IPS DF 6.9 (cell line): ENCODE data around the gene BOLL.
"Not testable (repeated sequence)": the region's sequence is repeated elsewhere in the genome, so short reads cannot be mapped to it uniquely, and the experiment has no call there.

Experiments
- DNase-seq: peaks from one replicate; pipeline ENCODE4 v3.0.0-alpha.2; 2013; ENCODE audit warnings: low read depth, low spot score
- H3K27ac ChIP-seq: one replicate; pipeline ENCODE4 v1.5.1; 2013; ENCODE audit warnings: low read length, control low read depth
- H3K27me3 ChIP-seq: 2 replicates; pipeline ENCODE4 v1.6.1; 2013; ENCODE audit warnings: mild to moderate bottlenecking, low read length; ENCODE audit not compliant: control insufficient read depth, insufficient read depth
- H3K36me3 ChIP-seq: 2 replicates; pipeline ENCODE4 v1.6.1; 2013; ENCODE audit warnings: low read length; ENCODE audit not compliant: control insufficient read depth, insufficient read depth
- H3K4me1 ChIP-seq: 2 replicates; pipeline ENCODE4 v1.6.1; 2013; ENCODE audit warnings: low read length; ENCODE audit not compliant: control insufficient read depth, insufficient read depth
- H3K4me3 ChIP-seq: 2 replicates; pipeline ENCODE4 v1.5.1; 2013; ENCODE audit warnings: mild to moderate bottlenecking, low read length
- H3K9me3 ChIP-seq: 2 replicates; pipeline ENCODE4 v1.6.1; 2013; ENCODE audit warnings: low read length, inconsistent platforms; ENCODE audit not compliant: control insufficient read depth, insufficient read depth
- WGBS: extraction: QIAGEN DNeasy Blood & Tissue Kit; methylation state at CpG from one replicate; pipeline ENCODE4 v1.1.7; 2013; ENCODE audit warnings: mixed read lengths, missing lambda C conversion rate; ENCODE audit not compliant: insufficient read length, insufficient coverage; 5-methylcytosine and 5-hydroxymethylcytosine counted together

BOLL gene

GRCh38 chr2:197784956-197785941, at the start of gene BOLL:
Gene BOLL (minus strand): TSS chr2:197785319. CDS start chr2:197781850, 3,469 bp downstream.
- H3K4me1 ChIP-seq, result no peaks in the 10 kb centered on the region
- no CpG with 5 or more reads among the region's 80 CpGs for WGBS
- H3K27me3 ChIP-seq, result no peaks in the 10 kb centered on the region; the same call in 1 of the 2 replicates
- no peak within 1 kb of the TSS for H3K27ac ChIP-seq
- no peaks in the 10 kb centered on the region for H3K36me3 ChIP-seq
- DNase-seq, result no peak
- peak within 1 kb of the TSS; percentile 33; the same call in 1 of the 2 replicates for H3K4me3 ChIP-seq
- no peaks in the 10 kb centered on the region for H3K9me3 ChIP-seq

GRCh38 chr2:197834771-197835170, 49.7 kb upstream of the BOLL start:
- not testable (repeated sequence) for H3K4me1 ChIP-seq, H3K36me3 ChIP-seq, DNase-seq, H3K9me3 ChIP-seq, H3K27me3 ChIP-seq, H3K4me3 ChIP-seq, H3K27ac ChIP-seq
- WGBS, result no CpG with 5 or more reads among the region's 2 CpGs

- no peaks in the 10 kb centered on the region for H3K27me3 ChIP-seq
- no peak overlapping the region for H3K4me3 ChIP-seq
- no peaks in the 10 kb centered on the region for H3K9me3 ChIP-seq
- H3K36me3 ChIP-seq, result no peaks in the 10 kb centered on the region
- no peak overlapping the region for H3K27ac ChIP-seq
- DNase-seq, result no peak
- no peaks in the 10 kb centered on the region for H3K4me1 ChIP-seq
- WGBS, result no CpG with 5 or more reads among the region's 1 CpG
Measured at GRCh38 chr2:197828464-197829135, 43.5 kb upstream of the BOLL start.

GRCh38 chr2:197827618-197828017, 42.5 kb upstream of the BOLL start:
- H3K9me3 ChIP-seq, result no peaks in the 10 kb centered on the region
- H3K4me1 ChIP-seq, result no peaks in the 10 kb centered on the region
- no peak overlapping the region for H3K27ac ChIP-seq
- no peaks in the 10 kb centered on the region for H3K36me3 ChIP-seq
- DNase-seq, result no peak
- H3K4me3 ChIP-seq, result no peak overlapping the region
- no peaks in the 10 kb centered on the region for H3K27me3 ChIP-seq
- WGBS, result 100% methylated on average over 1 of the region's 2 CpGs

GRCh38 chr2:197822333-197822732, 37.2 kb upstream of the BOLL start:
- DNase-seq, result no peak
- H3K27me3 ChIP-seq, result no peaks in the 10 kb centered on the region
- H3K4me1 ChIP-seq, result no peaks in the 10 kb centered on the region
- H3K9me3 ChIP-seq, result no peaks in the 10 kb centered on the region
- no peak overlapping the region for H3K27ac ChIP-seq
- no peak overlapping the region for H3K4me3 ChIP-seq
- no CpG with 5 or more reads among the region's 2 CpGs for WGBS
- no peaks in the 10 kb centered on the region for H3K36me3 ChIP-seq

- DNase-seq, result no peak
- Histone ChIP-seq H3K4me1 (no peaks in the 10 kb centered on the region), H3K4me3 (no peak overlapping the region), H3K27me3 (no peaks in the 10 kb centered on the region), H3K9me3 (no peaks in the 10 kb centered on the region), H3K27ac (no peak overlapping the region), H3K36me3 (no peaks in the 10 kb centered on the region)
- WGBS, result no CpG with 5 or more reads among the region's 2 CpGs
Measured at GRCh38 chr2:197821550-197822289, 36.6 kb upstream of the BOLL start.

GRCh38 chr2:197814526-197814925, 29.4 kb upstream of the BOLL start:
- Histone ChIP-seq H3K27ac (no peak overlapping the region), H3K9me3 (no peaks in the 10 kb centered on the region), H3K27me3 (no peaks in the 10 kb centered on the region), H3K4me3 (no peak overlapping the region), H3K36me3 (no peaks in the 10 kb centered on the region), H3K4me1 (no peaks in the 10 kb centered on the region)
- no CpG with 5 or more reads among the region's 2 CpGs for WGBS
- no peak for DNase-seq

- WGBS, result no CpG with 5 or more reads among the region's 3 CpGs
- Histone ChIP-seq H3K27ac (no peak overlapping the region), H3K4me3 (no peak overlapping the region), H3K4me1 (no peaks in the 10 kb centered on the region), H3K27me3 (no peaks in the 10 kb centered on the region), H3K36me3 (no peaks in the 10 kb centered on the region), H3K9me3 (no peaks in the 10 kb centered on the region)
- no peak for DNase-seq
Measured at GRCh38 chr2:197813093-197813787, 28.1 kb upstream of the BOLL start.

- Histone ChIP-seq H3K9me3 (no peaks in the 10 kb centered on the region), H3K27me3 (peaks cover 7% of the 10 kb centered on the region), H3K36me3 (no peaks in the 10 kb centered on the region), H3K4me3 (no peak overlapping the region), H3K27ac (no peak overlapping the region), H3K4me1 (no peaks in the 10 kb centered on the region)
- no peak for DNase-seq
- WGBS, result no CpG with 5 or more reads among the region's 3 CpGs
Measured at GRCh38 chr2:197810491-197810890, 25.4 kb upstream of the BOLL start.

- WGBS, result no CpG with 5 or more reads among the region's 3 CpGs
- no peaks in the 10 kb centered on the region for H3K9me3 ChIP-seq
- no peak overlapping the region for H3K4me3 ChIP-seq
- no peak for DNase-seq
- no peaks in the 10 kb centered on the region for H3K4me1 ChIP-seq
- no peak overlapping the region for H3K27ac ChIP-seq
- no peaks in the 10 kb centered on the region for H3K36me3 ChIP-seq
- H3K27me3 ChIP-seq, result peaks cover 11% of the 10 kb centered on the region
Measured at GRCh38 chr2:197810016-197810415, 24.9 kb upstream of the BOLL start.
